ENCODE results near the gene CEP350.

DNA sequence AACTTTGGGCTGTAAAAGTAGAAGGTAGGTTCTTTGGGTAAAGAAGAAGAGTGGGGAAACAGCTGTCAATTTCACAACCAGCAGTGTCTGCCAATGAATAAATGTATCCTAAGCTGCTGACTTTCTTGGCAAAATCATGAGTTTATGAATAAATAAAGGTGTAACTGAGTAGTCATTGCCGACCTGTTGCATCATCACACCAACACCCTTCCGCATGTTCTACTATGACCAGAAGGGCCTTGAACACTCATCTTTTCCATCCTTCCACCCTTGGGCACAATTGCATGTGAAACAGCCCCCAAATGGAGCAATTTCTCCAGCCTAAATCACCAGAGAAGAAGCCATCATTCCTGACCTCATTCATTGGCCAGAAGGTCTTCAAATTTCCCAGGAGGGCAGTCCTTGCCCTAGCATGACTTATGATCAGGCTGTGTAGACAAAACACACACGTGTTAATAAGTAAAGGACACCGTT lies 168.9 kb downstream of the CEP350 start:
- TF ChIP-seq EZH2 (IDR thresholded peaks at IDR 0.05): no peak
- no peak for TF ChIP-seq POLR2AphosphoS5 (IDR thresholded peaks at IDR 0.05; ENCODE audit: borderline replicate concordance, low read depth, low read length)
